Subcutaneous abdominal adipose tissue (tissue), 5 donors: ENCODE data around the gene LRPAP1.
"Not testable (repeated sequence)": the region's sequence is repeated elsewhere in the genome, so short reads cannot be mapped to it uniquely, and the experiment has no call there.

Experiments used
- H3K27ac ChIP-seq: one replicate; pipeline ENCODE4 v1.7.0; 2013; ENCODE audit warnings: low read depth, mild to moderate bottlenecking, inconsistent platforms, low read length, moderate library complexity
- H3K27me3 ChIP-seq, 5 donors: one replicate each; pipeline ENCODE4 v1.7.0; 2013; ENCODE audit warnings: low read length in 5 of 5, inconsistent platforms in 1 of 5; ENCODE audit not compliant: control insufficient read depth in 5 of 5, insufficient read depth in 4 of 5
- H3K36me3 ChIP-seq, 5 donors: one replicate each; pipeline ENCODE4 v1.7.0; 2013; ENCODE audit warnings: low read length in 5 of 5; ENCODE audit not compliant: control insufficient read depth in 5 of 5, insufficient read depth in 5 of 5
- H3K4me1 ChIP-seq, 5 donors: one replicate each; pipeline ENCODE4 v1.7.0; 2013; ENCODE audit warnings: low read length in 5 of 5, mild to moderate bottlenecking in 3 of 5, moderate library complexity in 1 of 5; ENCODE audit not compliant: control insufficient read depth in 5 of 5, insufficient read depth in 5 of 5
- H3K4me3 ChIP-seq, 5 donors: one replicate each; pipeline ENCODE4 v1.7.0; 2013; ENCODE audit warnings: low read length in 5 of 5, low read depth in 1 of 5
- H3K9ac ChIP-seq, 5 donors: one replicate each; pipeline ENCODE4 v1.7.0; 2013; ENCODE audit warnings: low read length in 5 of 5, mild to moderate bottlenecking in 4 of 5, moderate library complexity in 3 of 5
- H3K9me3 ChIP-seq, 5 donors: one replicate each; pipeline ENCODE4 v1.7.0; 2013; ENCODE audit warnings: low read length in 5 of 5; ENCODE audit not compliant: control insufficient read depth in 5 of 5
- donor health status: healthy.
- donor health status: healthy.
- donor health status: healthy.
- donor health status: healthy.
- donor health status: healthy.

The LRPAP1 gene

GRCh38 chr4:3512719-3513118 is 19.5 kb downstream of the LRPAP1 start:
- no peak overlapping the region for H3K27ac ChIP-seq
- H3K9me3 ChIP-seq: peaks cover 0 to 4% (median 0%) of the 10 kb centered on the region in 5 donors
- no peak overlapping the region for H3K4me3 ChIP-seq
- H3K36me3 ChIP-seq: peaks cover 0 to 93% (median 85%) of the 10 kb centered on the region in 5 donors
- no peak overlapping the region for H3K9ac ChIP-seq
- no peaks in the 10 kb centered on the region for H3K4me1 ChIP-seq
- no peaks in the 10 kb centered on the region for H3K27me3 ChIP-seq

DNA sequence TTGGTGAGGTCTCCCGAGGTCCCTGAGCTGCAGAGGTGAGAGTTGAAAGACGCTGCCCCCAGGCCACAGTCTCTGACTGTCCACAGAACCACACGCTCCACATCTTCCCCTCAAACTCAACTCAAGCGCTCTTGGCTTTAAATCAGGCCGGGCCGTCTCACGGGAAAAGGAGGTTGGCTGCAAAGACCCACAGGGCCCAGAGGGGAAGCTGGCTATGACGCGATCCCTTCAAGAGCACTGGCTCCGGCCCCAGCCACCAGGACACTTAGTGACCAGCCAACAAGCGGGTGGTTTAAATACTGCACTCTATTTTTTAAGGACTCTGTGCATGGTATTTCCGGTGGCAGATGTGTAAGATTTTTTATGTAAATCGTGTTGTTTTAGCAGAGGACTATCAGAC is 19.9 kb downstream of the LRPAP1 start:
- Histone ChIP-seq H3K27me3 (no peaks in the 10 kb centered on the region), H3K4me3 (no peak overlapping the region), H3K27ac (no peak overlapping the region), H3K36me3 (peaks cover 0 to 89% (median 80%) of the 10 kb centered on the region in 5 donors), H3K4me1 (no peaks in the 10 kb centered on the region), H3K9ac (no peak overlapping the region), H3K9me3 (peaks cover 0 to 4% (median 0%) of the 10 kb centered on the region in 5 donors)

- H3K4me3 ChIP-seq, H3K9me3 ChIP-seq, H3K9ac ChIP-seq, H3K27ac ChIP-seq, H3K4me1 ChIP-seq, H3K27me3 ChIP-seq: not testable (repeated sequence)
- H3K36me3 ChIP-seq: peaks cover 0 to 88% (median 74%) of the 10 kb centered on the region in 5 donors
These were observed 20.6 kb downstream of the LRPAP1 start for GRCh38 chr4:3511601-3512000.

DNA sequence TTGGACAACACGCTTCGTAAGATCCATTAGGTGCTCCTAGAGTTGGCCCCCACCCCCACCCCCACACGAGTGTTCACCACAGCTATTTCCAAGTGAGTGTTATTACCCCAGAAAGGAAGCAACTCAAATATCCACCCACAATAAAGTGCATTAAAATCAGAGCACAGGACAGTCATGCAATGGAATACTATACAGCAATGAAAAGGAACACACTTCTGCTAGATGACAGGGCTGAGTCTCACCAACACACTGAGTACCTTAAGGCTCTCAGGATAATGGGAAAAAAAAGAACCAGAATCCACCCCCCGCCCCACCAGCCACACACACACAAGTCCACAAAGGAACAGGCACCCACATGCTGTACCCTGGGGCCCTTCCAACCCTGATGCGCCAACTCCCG is 21.0 kb downstream of the LRPAP1 start:
- H3K4me3 ChIP-seq: no peak overlapping the region
- H3K27ac ChIP-seq: no peak overlapping the region
- H3K27me3 ChIP-seq: no peaks in the 10 kb centered on the region
- no peak overlapping the region for H3K9ac ChIP-seq
- H3K36me3 ChIP-seq: peaks cover 0 to 84% (median 69%) of the 10 kb centered on the region in 5 donors
- H3K9me3 ChIP-seq: peaks cover 0 to 4% (median 0%) of the 10 kb centered on the region in 5 donors
- no peaks in the 10 kb centered on the region for H3K4me1 ChIP-seq

- Histone ChIP-seq H3K9ac (no peak overlapping the region), H3K27me3 (no peaks in the 10 kb centered on the region), H3K27ac (no peak overlapping the region), H3K9me3 (peaks cover 0 to 4% (median 0%) of the 10 kb centered on the region in 5 donors), H3K4me1 (no peaks in the 10 kb centered on the region), H3K36me3 (peaks cover 0 to 84% (median 69%) of the 10 kb centered on the region in 5 donors), H3K4me3 (no peak overlapping the region)
These were observed 21.7 kb downstream of the LRPAP1 start for GRCh38 chr4:3510481-3510880.

DNA sequence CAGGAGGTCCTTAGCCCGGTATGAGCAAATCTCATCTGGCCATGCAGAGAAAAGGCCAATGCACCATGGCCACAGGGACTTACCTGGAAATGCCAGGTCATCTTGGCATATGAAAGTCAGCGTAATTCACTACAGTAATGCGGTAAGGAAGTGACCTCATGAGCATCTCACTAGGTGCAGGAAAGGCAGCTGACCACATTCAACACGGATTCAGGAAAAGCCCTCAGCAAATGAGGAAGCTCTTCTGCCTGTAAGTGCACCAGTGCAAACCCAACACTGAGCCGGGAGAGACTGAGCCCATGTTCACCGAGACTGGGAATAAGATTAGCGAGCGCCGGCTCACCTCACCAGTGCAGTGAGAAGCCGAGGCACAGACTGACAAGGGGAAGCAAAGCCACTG is 23.7 kb downstream of the LRPAP1 start:
- Histone ChIP-seq H3K4me1 (no peaks in the 10 kb centered on the region), H3K27ac (no peak overlapping the region), H3K4me3 (no peak overlapping the region), H3K9ac (no peak overlapping the region), H3K9me3 (peaks cover 0 to 4% (median 0%) of the 10 kb centered on the region in 5 donors), H3K36me3 (peaks cover 0 to 79% (median 59%) of the 10 kb centered on the region in 5 donors), H3K27me3 (no peaks in the 10 kb centered on the region)

GRCh38 chr4:3505231-3505630 is 27.0 kb downstream of the LRPAP1 start:
- H3K4me1 ChIP-seq: peaks cover 0 to 31% (median 6%) of the 10 kb centered on the region in 5 donors
- H3K9me3 ChIP-seq: no peaks in the 10 kb centered on the region

GRCh38 chr4:3502941-3503936 is 29.0 kb downstream of the LRPAP1 start:
- Histone ChIP-seq H3K4me3 (no peak overlapping the region), H3K27ac (no peak overlapping the region), H3K9ac (no peak overlapping the region), H3K4me1 (peaks cover 0 to 31% (median 6%) of the 10 kb centered on the region in 5 donors), H3K36me3 (peaks cover 0 to 55% (median 29%) of the 10 kb centered on the region in 5 donors), H3K27me3 (no peaks in the 10 kb centered on the region), H3K9me3 (no peaks in the 10 kb centered on the region)

More at GRCh38 chr4:3505231-3505630, 27.0 kb downstream of the LRPAP1 start:
- Histone ChIP-seq H3K27ac (no peak overlapping the region), H3K4me3 (no peak overlapping the region), H3K27me3 (no peaks in the 10 kb centered on the region), H3K36me3 (peaks cover 0 to 74% (median 45%) of the 10 kb centered on the region in 5 donors), H3K9ac (no peak overlapping the region)

GRCh38 chr4:3501825-3502425 is 30.3 kb downstream of the LRPAP1 start:
- no peak overlapping the region for H3K9ac ChIP-seq
- no peak overlapping the region for H3K4me3 ChIP-seq
- peaks cover 4 to 7% (median 5%) of the 10 kb centered on the region in 5 donors for H3K27me3 ChIP-seq
- peaks cover 0 to 31% (median 6%) of the 10 kb centered on the region in 5 donors for H3K4me1 ChIP-seq
- no peaks in the 10 kb centered on the region for H3K9me3 ChIP-seq
- no peak overlapping the region for H3K27ac ChIP-seq
- peaks cover 0 to 50% (median 27%) of the 10 kb centered on the region in 5 donors for H3K36me3 ChIP-seq
